C4-2B (cell line): ENCODE data around the gene CTRL.
"Not testable (repeated sequence)": the region's sequence is repeated elsewhere in the genome, so short reads cannot be mapped to it uniquely, and the experiment has no call there.

Experiments used
- H3K27ac ChIP-seq: fragments of 450-650 bp; 2 replicates; pipeline ENCODE4 v1.5.1; 2017
- CTCF ChIP-seq: fragments of 450-650 bp; conservative IDR thresholded peaks from 2 replicates; pipeline ENCODE4 v1.5.1; 2017; ENCODE audit warnings: mild to moderate bottlenecking
- ZFX ChIP-seq: fragments of 450-650 bp; IDR thresholded peaks from 2 replicates; pipeline ENCODE4 v1.6.1; 2017

The CTRL gene

GRCh38 chr16:67917140-67917851 lies 14.4 kb downstream of the CTRL start:
- no peak for TF ChIP-seq CTCF
- no peak for TF ChIP-seq ZFX
- no peak overlapping the region for H3K27ac ChIP-seq

GRCh38 chr16:67915831-67916723 lies 15.6 kb downstream of the CTRL start:
- TF ChIP-seq CTCF (no peak), ZFX (no peak)
- no peak overlapping the region for H3K27ac ChIP-seq

- not testable (repeated sequence) for H3K27ac ChIP-seq
These were observed 16.2 kb downstream of the CTRL start for GRCh38 chr16:67915496-67915769.

- TF ChIP-seq CTCF: no peak
- no peak for TF ChIP-seq ZFX
- no peak overlapping the region for H3K27ac ChIP-seq
These were observed 16.7 kb downstream of the CTRL start for GRCh38 chr16:67914758-67915495.

GRCh38 chr16:67910158-67910557 lies 21.5 kb downstream of the CTRL start:
- H3K27ac ChIP-seq: no peak overlapping the region
- no peak for TF ChIP-seq ZFX
- TF ChIP-seq CTCF: no peak

GRCh38 chr16:67909056-67909742 lies 22.5 kb downstream of the CTRL start:
- H3K27ac ChIP-seq: no peak overlapping the region
- TF ChIP-seq CTCF (no peak), ZFX (no peak)

- no peak overlapping the region for H3K27ac ChIP-seq
- TF ChIP-seq CTCF (no peak), ZFX (no peak)
These were observed 24.1 kb downstream of the CTRL start for GRCh38 chr16:67907397-67908180.
